GM19468 (cell line): ENCODE results near the gene PRSS36.
"Not testable (repeated sequence)": the region's sequence is repeated elsewhere in the genome, so short reads cannot be mapped to it uniquely, and the experiment has no call there.

Experiments
- ATAC-seq: cut with Tn5 transposase; IDR thresholded peaks from one replicate; pipeline ENCODE4 v1.9.1; 2021; ENCODE audit warnings: mild to moderate bottlenecking, moderate library complexity, moderate number of reproducible peaks; ENCODE audit not compliant: unreplicated experiment; ENCODE audit errors: extremely low read depth

The PRSS36 gene

GRCh38 chr16:31185339-31185738 lies 35.5 kb upstream of the PRSS36 start:
- no peak for ATAC-seq

- no peak for ATAC-seq
These were observed 35.0 kb upstream of the PRSS36 start for GRCh38 chr16:31184888-31185287.

GRCh38 chr16:31183432-31184428 lies 33.9 kb upstream of the PRSS36 start:
- no peak for ATAC-seq

GRCh38 chr16:31182391-31182790 lies 32.5 kb upstream of the PRSS36 start:
- ATAC-seq: no peak

GRCh38 chr16:31181102-31181830 lies 31.4 kb upstream of the PRSS36 start:
- no peak for ATAC-seq

- ATAC-seq: peak; percentile 29
These were observed 30.0 kb upstream of the PRSS36 start, which contains the start of gene FUS for GRCh38 chr16:31179747-31180459. Gene FUS, plus strand, starts transcription at chr16:31180139. Its CDS starts 76 bp downstream, at chr16:31180215.

GRCh38 chr16:31179219-31179746 lies 29.4 kb upstream of the PRSS36 start:
- no peak for ATAC-seq

GRCh38 chr16:31177136-31177535 lies 27.3 kb upstream of the PRSS36 start:
- no peak for ATAC-seq

- not testable (repeated sequence) for ATAC-seq
These were observed 20.2 kb upstream of the PRSS36 start for GRCh38 chr16:31170048-31170447.

GRCh38 chr16:31168848-31169247 lies 19.0 kb upstream of the PRSS36 start:
- ATAC-seq: no peak

- no peak for ATAC-seq
These were observed 17.4 kb upstream of the PRSS36 start for GRCh38 chr16:31167315-31167714.

- no peak for ATAC-seq
These were observed 7.3 kb upstream of the PRSS36 start for GRCh38 chr16:31157136-31157535.

GRCh38 chr16:31150976-31151375 lies 1.1 kb upstream of the PRSS36 start:
- not testable (repeated sequence) for ATAC-seq

GRCh38 chr16:31149332-31149731 lies 534 bp downstream of the PRSS36 start:
- no peak for ATAC-seq

GRCh38 chr16:31148896-31149295 lies 970 bp downstream of the PRSS36 start:
- ATAC-seq: no peak

GRCh38 chr16:31148281-31148728 lies 1.6 kb downstream of the PRSS36 start:
- ATAC-seq: no peak

GRCh38 chr16:31147574-31147973 lies 2.3 kb downstream of the PRSS36 start:
- no peak for ATAC-seq

- ATAC-seq: no peak
These were observed 4.4 kb downstream of the PRSS36 start for GRCh38 chr16:31145398-31145990.

GRCh38 chr16:31144418-31144817 lies 5.4 kb downstream of the PRSS36 start:
- not testable (repeated sequence) for ATAC-seq

- no peak for ATAC-seq
These were observed 6.1 kb downstream of the PRSS36 start for GRCh38 chr16:31143694-31144148.
